Spinal cord (tissue), 10 donors: ENCODE measurements around the gene MGMT. TPM values are rescaled to one million over a fixed set of nuclear protein-coding genes. Genes with fewer than 3 reads are reported as not detected.

Experiments used
- DNase-seq, 6 donors: peaks; one replicate each; pipeline versions ENCODE4 v3.0.0 to v3.0.0-alpha.2; 2013 to 2015; ENCODE audit warnings: low spot score in 6 of 6, low read depth in 4 of 6
- H3K27ac ChIP-seq: one replicate; pipeline ENCODE4 v1.5.1; 2013; ENCODE audit warnings: low read depth, low read length, control low read depth
- H3K27me3 ChIP-seq: one replicate; pipeline ENCODE4 v1.6.1; 2013; ENCODE audit warnings: low read length; ENCODE audit not compliant: control insufficient read depth, insufficient read depth
- H3K36me3 ChIP-seq: one replicate; pipeline ENCODE4 v1.6.1; 2013; ENCODE audit warnings: low read length; ENCODE audit not compliant: control insufficient read depth, insufficient read depth
- H3K4me1 ChIP-seq: one replicate; pipeline ENCODE4 v1.6.1; 2013; ENCODE audit warnings: low read length; ENCODE audit not compliant: control insufficient read depth, insufficient read depth
- H3K4me3 ChIP-seq: one replicate; pipeline ENCODE4 v1.5.1; 2013; ENCODE audit warnings: low read depth, low read length, control low read depth
- H3K9me3 ChIP-seq: one replicate; pipeline ENCODE4 v1.6.1; 2013; ENCODE audit warnings: low read length; ENCODE audit not compliant: control insufficient read depth, insufficient read depth
- WGBS: methylation state at CpG from one replicate; pipeline ENCODE4 v1.1.5; 2013; ENCODE audit warnings: missing lambda C conversion rate; ENCODE audit not compliant: insufficient coverage; 5-methylcytosine and 5-hydroxymethylcytosine counted together
- polyA plus RNA-seq, 2 donors: library from polyadenylated mRNA; unstranded; fragments of 120-200 nt; gene quantifications; one replicate each; pipeline ENCODE4 v1.2.1, GENCODE V29; 2013; ENCODE audit not compliant: insufficient read length in 2 of 2
- total RNA-seq, 2 donors: library from RNA; depleted of rRNA in 1 of 2; stranded (reverse); fragments of 120-200 nt in 1 of 2; fragments of >200 nt in 1 of 2; gene quantifications; one replicate each; pipeline versions ENCODE4 v1.2.3 to v1.2.4, GENCODE V29; 2013 to 2014
- donor health status: healthy.

The MGMT gene
- total and polyA plus RNA-seq, 4 donors, result 10.4 to 31.9 (median 13.7) TPM

GRCh38 chr10:129560361-129560760, 93.3 kb downstream of the MGMT start:
- H3K27me3 ChIP-seq, result no peaks in the 10 kb centered on the region
- DNase-seq, result peak in 1 of 6 donors; percentile 28
- H3K4me3 ChIP-seq, result no peak overlapping the region
- no peak overlapping the region for H3K27ac ChIP-seq
- H3K9me3 ChIP-seq, result no peaks in the 10 kb centered on the region
- H3K4me1 ChIP-seq, result no peaks in the 10 kb centered on the region
- H3K36me3 ChIP-seq, result no peaks in the 10 kb centered on the region
- 80% methylated on average over 1 of the region's 6 CpGs for WGBS

DNA sequence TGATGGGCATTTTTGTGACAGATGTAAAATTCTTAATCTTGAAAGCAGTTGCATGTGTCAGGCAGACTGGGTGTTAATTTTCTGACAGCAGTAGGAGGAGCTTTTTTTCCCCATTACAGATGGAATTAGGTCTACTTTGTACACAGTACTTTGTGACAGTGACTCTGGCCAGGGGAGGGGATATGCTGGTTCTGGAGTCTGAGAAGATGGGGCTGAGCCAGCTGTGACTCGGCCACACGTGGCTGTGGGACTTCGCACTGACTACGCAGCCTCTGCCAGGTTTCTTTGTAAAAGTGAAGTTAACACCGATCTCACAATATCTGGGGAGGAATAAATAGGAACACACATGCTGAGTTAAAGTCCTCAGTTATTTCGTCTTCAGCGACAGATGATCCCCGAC, 95.4 kb downstream of the MGMT start:
- DNase-seq, result no peak
- 66% methylated on average over 8 of the region's 8 CpGs for WGBS
- Histone ChIP-seq H3K9me3 (no peaks in the 10 kb centered on the region), H3K4me1 (peaks cover 8% of the 10 kb centered on the region), H3K4me3 (no peak overlapping the region), H3K36me3 (no peaks in the 10 kb centered on the region), H3K27me3 (no peaks in the 10 kb centered on the region), H3K27ac (no peak overlapping the region)

- Histone ChIP-seq H3K27me3 (no peaks in the 10 kb centered on the region), H3K4me3 (no peak overlapping the region), H3K36me3 (no peaks in the 10 kb centered on the region), H3K9me3 (no peaks in the 10 kb centered on the region), H3K27ac (no peak overlapping the region), H3K4me1 (peaks cover 11% of the 10 kb centered on the region)
- no peak for DNase-seq
- 99% methylated on average over 11 of the region's 19 CpGs for WGBS
Observed at GRCh38 chr10:129564923-129565322, 97.9 kb downstream of the MGMT start.

GRCh38 chr10:129568583-129569344, 101.7 kb downstream of the MGMT start:
- peak in 1 of 6 donors; percentile 77 for DNase-seq
- Histone ChIP-seq H3K36me3 (no peaks in the 10 kb centered on the region), H3K4me3 (no peak overlapping the region), H3K9me3 (no peaks in the 10 kb centered on the region), H3K27me3 (no peaks in the 10 kb centered on the region), H3K4me1 (peaks cover 11% of the 10 kb centered on the region), H3K27ac (no peak overlapping the region)
- WGBS, result 77% methylated on average over 16 of the region's 16 CpGs

DNA sequence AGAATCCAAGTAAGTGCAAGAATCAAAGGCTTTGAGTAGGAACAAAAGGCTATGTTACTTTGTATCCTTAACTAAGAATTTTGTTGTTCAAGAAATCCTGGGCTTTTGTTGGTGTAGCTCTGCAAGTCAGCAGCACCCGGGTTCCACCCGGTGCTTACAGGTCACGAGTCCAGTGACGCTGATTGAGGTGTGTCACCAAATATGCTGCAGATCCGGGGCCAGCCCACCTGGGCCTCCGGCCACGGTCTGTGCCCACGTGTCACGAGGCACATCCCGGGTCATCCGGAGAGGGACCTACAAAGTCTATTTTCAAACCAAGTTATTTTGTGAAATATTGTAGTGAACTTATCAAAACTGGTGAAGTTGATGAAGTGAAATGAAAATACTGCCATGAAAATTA, 103.1 kb downstream of the MGMT start:
- 97% methylated on average over 7 of the region's 11 CpGs for WGBS
- peaks cover 11% of the 10 kb centered on the region for H3K4me1 ChIP-seq
- H3K27me3 ChIP-seq, result no peaks in the 10 kb centered on the region
- no peaks in the 10 kb centered on the region for H3K9me3 ChIP-seq
- H3K27ac ChIP-seq, result no peak overlapping the region
- H3K36me3 ChIP-seq, result no peaks in the 10 kb centered on the region
- DNase-seq, result no peak
- no peak overlapping the region for H3K4me3 ChIP-seq

DNA sequence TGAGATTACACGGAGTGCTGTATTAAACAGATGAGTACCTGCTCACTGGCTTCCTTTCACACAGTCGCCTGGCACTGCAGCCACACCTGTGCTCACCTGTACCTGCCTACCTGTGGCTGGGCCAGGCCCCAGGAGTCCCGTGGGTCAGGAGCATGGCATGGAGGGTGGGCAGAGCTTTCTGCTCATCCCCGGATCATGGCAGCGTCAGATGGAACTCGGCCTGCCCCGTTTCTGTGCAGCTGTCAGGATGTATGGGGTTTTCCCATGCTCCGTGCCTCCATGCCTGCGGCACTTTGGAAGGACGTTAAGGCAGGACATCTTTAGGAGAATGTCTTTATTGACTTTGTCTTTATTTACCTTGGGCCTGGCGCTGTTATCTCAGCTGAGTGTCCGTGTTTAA, 112.2 kb downstream of the MGMT start:
- Histone ChIP-seq H3K4me3 (no peak overlapping the region), H3K4me1 (no peaks in the 10 kb centered on the region), H3K36me3 (no peaks in the 10 kb centered on the region), H3K9me3 (no peaks in the 10 kb centered on the region), H3K27me3 (no peaks in the 10 kb centered on the region), H3K27ac (no peak overlapping the region)
- peak in 1 of 6 donors; percentile 13 for DNase-seq
- WGBS, result 85% methylated on average over 11 of the region's 12 CpGs

GRCh38 chr10:129580010-129580409, 113.0 kb downstream of the MGMT start:
- no peaks in the 10 kb centered on the region for H3K36me3 ChIP-seq
- no peak overlapping the region for H3K27ac ChIP-seq
- no peaks in the 10 kb centered on the region for H3K9me3 ChIP-seq
- H3K4me3 ChIP-seq, result no peak overlapping the region
- no peaks in the 10 kb centered on the region for H3K4me1 ChIP-seq
- no peak for DNase-seq
- 63% methylated on average over 12 of the region's 13 CpGs for WGBS
- no peaks in the 10 kb centered on the region for H3K27me3 ChIP-seq

- 95% methylated on average over 9 of the region's 9 CpGs for WGBS
Observed at GRCh38 chr10:129580901-129581300, 113.9 kb downstream of the MGMT start.

GRCh38 chr10:129581827-129582411, 114.9 kb downstream of the MGMT start:
- WGBS, result 68% methylated on average over 10 of the region's 19 CpGs
- Histone ChIP-seq H3K27me3 (no peaks in the 10 kb centered on the region), H3K36me3 (no peaks in the 10 kb centered on the region), H3K4me1 (no peaks in the 10 kb centered on the region), H3K9me3 (peaks cover 10% of the 10 kb centered on the region), H3K4me3 (no peak overlapping the region), H3K27ac (no peak overlapping the region)
- DNase-seq, result no peak

More at GRCh38 chr10:129580901-129581300, 113.9 kb downstream of the MGMT start:
- no peaks in the 10 kb centered on the region for H3K36me3 ChIP-seq
- no peak for DNase-seq
- no peak overlapping the region for H3K4me3 ChIP-seq
- H3K27ac ChIP-seq, result no peak overlapping the region
- no peaks in the 10 kb centered on the region for H3K27me3 ChIP-seq
- H3K9me3 ChIP-seq, result peaks cover 5% of the 10 kb centered on the region
- H3K4me1 ChIP-seq, result no peaks in the 10 kb centered on the region

DNA sequence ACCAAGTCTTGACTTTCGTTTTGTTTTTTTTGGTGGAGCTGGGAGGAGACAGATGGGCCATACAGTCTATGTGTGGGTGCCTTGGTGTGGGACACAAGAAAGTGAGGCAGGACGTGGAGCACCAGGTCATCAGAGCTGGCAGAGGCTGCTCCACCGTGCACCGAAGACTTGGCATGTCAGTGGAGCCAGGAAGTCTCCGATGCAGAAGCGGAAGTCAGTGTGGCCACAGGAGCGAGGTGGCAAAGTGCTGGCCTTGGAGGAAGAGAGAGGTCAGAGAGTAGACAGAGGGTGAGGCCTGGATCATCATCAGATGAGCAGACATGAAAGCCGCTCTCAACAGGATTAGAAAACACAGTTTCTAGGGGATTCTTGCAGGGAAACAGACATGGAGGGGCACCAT, 116.8 kb downstream of the MGMT start:
- H3K36me3 ChIP-seq, result no peaks in the 10 kb centered on the region
- H3K9me3 ChIP-seq, result peaks cover 14% of the 10 kb centered on the region
- no peaks in the 10 kb centered on the region for H3K27me3 ChIP-seq
- no peak overlapping the region for H3K4me3 ChIP-seq
- no peak for DNase-seq
- WGBS, result 96% methylated on average over 8 of the region's 8 CpGs
- no peaks in the 10 kb centered on the region for H3K4me1 ChIP-seq
- no peak overlapping the region for H3K27ac ChIP-seq
